GM21367 (cell line): ENCODE measurements around the gene ATP1B1.

Experiments
- ATAC-seq: cut with Tn5 transposase; IDR thresholded peaks from one replicate; pipeline ENCODE4 v1.9.1; 2021; ENCODE audit not compliant: unreplicated experiment

The ATP1B1 gene

GRCh38 chr1:169106095-169106920 lies at the start of gene ATP1B1:
ATP1B1 (plus strand) TSS chr1:169106690; CDS start chr1:169106830, 140 bp downstream.
- ATAC-seq: peak; percentile 83

GRCh38 chr1:169059421-169059820 lies 47.1 kb upstream of the ATP1B1 start:
- ATAC-seq: no peak

GRCh38 chr1:169060043-169060722 lies 46.3 kb upstream of the ATP1B1 start:
- no peak for ATAC-seq

GRCh38 chr1:169060919-169061639 lies 45.4 kb upstream of the ATP1B1 start:
- ATAC-seq: no peak

- ATAC-seq: no peak
Measured at GRCh38 chr1:169062152-169062551, 44.3 kb upstream of the ATP1B1 start.

- no peak for ATAC-seq
Measured at GRCh38 chr1:169064103-169064502, 42.4 kb upstream of the ATP1B1 start.

- no peak for ATAC-seq
Measured at GRCh38 chr1:169070547-169070946, 35.9 kb upstream of the ATP1B1 start.

GRCh38 chr1:169070958-169071357 lies 35.5 kb upstream of the ATP1B1 start:
- ATAC-seq: no peak

- no peak for ATAC-seq
Measured at GRCh38 chr1:169072945-169073725, 33.4 kb upstream of the ATP1B1 start.

- ATAC-seq: no peak
Measured at GRCh38 chr1:169078163-169078883, 28.2 kb upstream of the ATP1B1 start.

- no peak for ATAC-seq
Measured at GRCh38 chr1:169081503-169082123, 24.9 kb upstream of the ATP1B1 start.

- ATAC-seq: no peak
Measured at GRCh38 chr1:169085911-169086310, 20.6 kb upstream of the ATP1B1 start.

- no peak for ATAC-seq
Measured at GRCh38 chr1:169086603-169087455, 19.7 kb upstream of the ATP1B1 start.

- ATAC-seq: no peak
Measured at GRCh38 chr1:169087876-169088275, 18.6 kb upstream of the ATP1B1 start.

GRCh38 chr1:169089776-169090175 lies 16.7 kb upstream of the ATP1B1 start:
- ATAC-seq: no peak

- ATAC-seq: no peak
Measured at GRCh38 chr1:169090308-169090899, 16.1 kb upstream of the ATP1B1 start.

GRCh38 chr1:169090900-169091311 lies 15.6 kb upstream of the ATP1B1 start:
- ATAC-seq: peak; percentile 32

- ATAC-seq: peak; percentile 79
Measured at GRCh38 chr1:169091480-169091941, 15.0 kb upstream of the ATP1B1 start.
